NCI-H345 treated with DMSO at 0.1 percent for 48 hours (cell line): ENCODE results near the gene CRNN.

Experiments
- DNase-seq: peaks from one replicate; lab custom pipeline; 2025; ENCODE audit not compliant: unreplicated experiment; lab: John Stamatoyannopoulos, UW

Gene CRNN

DNA sequence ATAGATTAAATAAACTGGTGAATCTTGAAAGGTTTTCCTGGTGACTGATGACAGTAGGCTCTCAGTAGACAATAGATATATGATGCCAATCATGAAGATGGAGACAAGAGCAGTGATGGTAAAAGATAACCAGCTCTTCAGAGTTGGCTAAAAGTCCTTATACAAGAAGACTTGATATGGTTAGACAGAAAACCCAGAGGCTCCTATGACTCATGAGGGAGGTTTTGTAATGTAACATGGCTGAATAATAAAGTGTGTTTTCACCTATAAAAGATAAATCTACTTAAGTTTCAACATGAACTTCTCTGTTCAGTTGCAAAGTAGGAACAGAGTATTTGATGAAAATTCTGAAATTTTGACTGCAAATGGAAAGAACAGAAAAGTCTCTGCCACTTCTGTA is 12.7 kb upstream of the CRNN start:
- no peak for DNase-seq

GRCh38 chr1:152419917-152420316 is 5.9 kb upstream of the CRNN start:
- no peak for DNase-seq

- DNase-seq: no peak
Observed at GRCh38 chr1:152415454-152416227, 1.6 kb upstream of the CRNN start.

DNA sequence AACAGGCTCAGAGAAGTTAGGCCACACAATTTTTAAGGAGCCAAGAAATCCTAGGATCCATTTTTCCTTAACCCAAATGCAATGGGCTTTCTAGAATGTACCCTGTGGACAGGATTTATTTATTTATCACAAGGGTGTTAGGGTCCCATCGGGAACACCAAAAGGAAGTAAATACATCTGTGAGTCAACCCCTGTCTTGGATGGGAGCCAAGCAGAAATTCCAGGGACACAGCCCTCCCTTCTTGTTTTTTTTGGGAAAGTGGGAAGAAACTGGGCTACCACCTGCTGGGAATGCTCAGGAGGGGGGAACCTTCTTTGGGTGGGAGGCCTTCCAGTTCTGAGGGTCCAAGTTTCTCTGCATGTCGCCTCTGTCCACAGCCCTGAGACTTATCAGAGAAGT is 1.3 kb downstream of the CRNN start:
- no peak for DNase-seq

- no peak for DNase-seq
Observed at GRCh38 chr1:152411134-152411533, 2.9 kb downstream of the CRNN start.

- DNase-seq: no peak
Observed at GRCh38 chr1:152410599-152410998, 3.5 kb downstream of the CRNN start.

GRCh38 chr1:152410028-152410427 is 4.0 kb downstream of the CRNN start:
- no peak for DNase-seq

DNA sequence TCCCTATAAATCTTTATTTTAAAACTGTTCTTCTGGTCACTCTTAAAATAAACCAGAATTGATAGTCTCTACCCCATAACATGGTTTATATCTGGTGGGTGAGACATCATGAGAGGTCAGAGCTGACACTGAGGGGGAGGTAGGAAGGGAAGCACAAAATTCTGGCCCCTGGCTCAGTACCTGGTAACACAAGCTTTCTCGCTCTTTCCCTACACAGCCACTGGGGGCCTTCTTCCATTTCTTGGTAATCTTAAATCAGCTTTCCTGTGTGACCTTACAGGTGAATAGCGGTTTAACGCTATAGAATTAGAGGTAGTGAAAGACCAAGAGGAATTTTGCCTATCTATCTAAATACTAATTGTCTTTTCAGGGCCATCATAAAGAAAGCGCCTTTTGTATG is 5.4 kb downstream of the CRNN start:
- DNase-seq: no peak

DNA sequence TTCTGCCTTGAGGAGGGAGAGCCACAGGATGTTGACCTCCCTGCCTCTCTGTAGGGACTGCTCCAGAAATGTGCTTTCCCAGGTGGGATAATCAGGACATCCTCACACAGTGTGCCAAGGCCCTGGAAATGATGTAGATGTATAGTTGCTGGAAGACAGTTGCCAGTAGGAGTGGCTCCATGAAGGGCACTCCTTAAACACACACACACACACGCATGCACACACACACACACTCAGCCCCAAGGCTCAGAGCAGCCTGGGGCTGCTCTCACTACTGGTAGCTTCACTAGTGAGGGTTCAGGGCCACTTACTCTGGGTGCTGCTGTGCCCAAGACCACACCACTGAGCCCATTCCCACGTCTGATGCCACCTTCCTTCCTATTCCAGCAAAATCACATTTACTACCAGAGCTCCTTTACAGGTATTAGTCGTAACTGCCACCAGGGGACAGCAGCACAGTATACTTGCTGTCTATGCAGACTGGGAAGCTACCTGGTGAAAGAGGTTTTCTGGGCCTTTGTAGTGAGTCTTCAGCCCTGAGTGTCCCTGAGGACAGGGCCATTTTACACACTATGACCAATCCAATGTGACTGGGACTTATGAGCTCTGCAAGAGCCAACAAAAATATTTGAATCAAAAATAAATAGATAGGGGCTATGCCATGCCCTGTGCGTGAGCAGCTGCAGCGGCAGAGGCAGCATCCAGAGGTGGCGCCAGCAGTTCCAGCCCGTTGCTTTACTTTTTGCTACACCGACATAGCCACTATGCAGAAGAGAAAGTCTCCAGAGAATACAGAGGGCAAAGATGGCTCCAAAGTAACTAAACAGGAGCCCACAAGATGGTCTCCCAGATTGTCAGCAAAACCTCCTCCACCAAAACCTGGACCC is 15.0 kb downstream of the CRNN start:
- DNase-seq: no peak

- DNase-seq: no peak
Observed at GRCh38 chr1:152397474-152397873, 16.6 kb downstream of the CRNN start.

GRCh38 chr1:152394151-152394550 is 19.9 kb downstream of the CRNN start:
- no peak for DNase-seq

DNA sequence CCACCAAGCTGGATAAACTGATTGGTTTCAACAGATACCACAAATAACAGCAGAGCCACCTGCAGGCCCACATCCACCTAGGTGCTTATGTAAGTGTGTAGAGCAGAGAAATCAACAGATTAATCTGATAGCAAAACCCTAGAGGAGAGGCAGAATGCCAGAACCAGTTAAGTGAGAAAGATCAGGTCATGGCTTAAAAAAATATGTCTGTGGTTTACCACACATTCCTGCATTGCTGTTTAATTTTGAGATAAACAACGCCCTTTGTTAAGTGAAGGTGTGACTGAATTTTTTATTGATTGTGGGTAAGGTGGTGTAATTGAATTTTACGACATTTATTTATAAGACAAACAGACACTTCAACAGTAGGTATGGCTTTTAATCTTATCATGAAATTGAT is 21.2 kb downstream of the CRNN start:
- DNase-seq: no peak

DNA sequence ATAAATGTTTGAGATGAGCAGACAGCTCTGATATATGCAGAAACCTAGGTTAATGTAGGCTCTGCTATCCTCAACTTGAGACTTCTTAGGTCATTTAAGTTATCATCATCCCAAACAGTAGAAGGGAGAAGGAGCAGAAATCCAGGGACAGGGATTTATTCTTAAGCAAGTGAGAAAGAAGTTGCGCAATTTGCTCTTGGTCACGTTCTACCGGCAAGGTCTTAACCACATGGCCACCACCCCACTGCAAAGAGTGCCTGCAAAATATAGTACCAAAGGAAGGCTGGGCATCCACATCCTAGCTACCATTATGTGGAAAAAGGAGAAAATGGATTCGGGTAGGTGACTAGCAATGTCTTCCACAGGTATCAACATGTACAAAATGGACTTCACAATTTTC is 25.2 kb downstream of the CRNN start:
- no peak for DNase-seq

DNA sequence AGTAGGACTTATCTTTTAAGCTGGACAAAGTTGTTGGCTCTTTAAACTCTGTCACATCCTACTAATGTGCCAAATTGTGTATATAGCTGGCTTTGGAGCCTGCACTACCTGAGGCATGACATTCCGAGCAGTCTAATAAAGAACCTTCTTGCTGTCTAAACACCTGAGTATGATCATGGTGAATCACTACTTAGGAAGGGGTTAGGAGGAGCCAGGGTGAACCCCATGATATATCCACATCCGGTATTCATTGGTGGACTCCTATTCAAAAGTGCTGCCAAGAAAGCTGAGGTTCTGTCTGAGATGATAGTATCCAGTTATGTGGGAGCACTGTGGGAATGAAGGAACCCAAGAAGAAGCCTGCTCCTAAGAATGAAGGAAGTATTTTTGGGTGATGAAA is 27.1 kb downstream of the CRNN start:
- no peak for DNase-seq

- DNase-seq: no peak
Observed at GRCh38 chr1:152380932-152381331, 33.1 kb downstream of the CRNN start.

DNA sequence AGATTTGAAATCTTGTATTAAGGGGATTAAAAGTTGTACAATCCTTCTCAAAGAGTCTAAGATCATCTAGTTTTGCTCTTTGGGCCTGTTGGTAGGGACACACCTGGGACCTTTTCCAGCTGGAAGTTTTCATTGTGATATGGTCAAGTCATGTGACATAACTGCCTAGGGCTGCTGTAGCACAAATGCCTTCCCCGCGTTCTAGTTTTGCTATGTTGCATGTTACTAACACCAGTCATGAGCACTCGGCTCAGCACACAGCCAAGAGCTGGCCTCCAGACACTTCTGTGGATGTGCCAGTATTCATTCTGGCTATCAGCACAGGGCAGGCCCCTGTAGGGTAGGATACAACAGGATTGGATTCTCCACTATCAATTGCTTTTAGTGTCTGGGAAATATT is 39.6 kb downstream of the CRNN start:
- DNase-seq: no peak

- DNase-seq: no peak
Observed at GRCh38 chr1:152372672-152373071, 41.4 kb downstream of the CRNN start.

DNA sequence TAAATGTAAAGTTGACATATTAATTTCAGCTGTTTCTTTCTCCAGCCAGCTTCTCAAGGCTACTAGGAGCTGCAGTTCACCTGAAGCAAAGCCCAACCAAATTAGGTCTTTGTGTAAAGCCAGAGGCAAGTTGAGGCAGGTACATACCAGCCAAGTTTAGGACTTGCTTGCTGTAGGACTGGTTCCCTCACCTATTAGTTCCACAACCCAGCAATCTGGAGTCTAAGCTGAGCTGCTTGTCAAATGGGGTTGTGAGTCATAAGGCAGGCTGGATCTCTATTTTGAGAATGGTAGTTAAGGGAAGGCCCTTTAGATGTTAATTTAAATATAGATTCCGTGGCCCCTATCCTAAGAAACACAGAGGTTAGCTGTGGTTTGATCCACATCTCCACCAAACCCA is 46.6 kb downstream of the CRNN start:
- no peak for DNase-seq

GRCh38 chr1:152359906-152360305 is 54.2 kb downstream of the CRNN start, which contains the start of gene FLG2:
FLG2 (minus strand) TSS chr1:152360006; CDS start chr1:152358884, 1,122 bp downstream.
- DNase-seq: no peak
